Adrenal gland (tissue), 12 donors: ENCODE results near the gene CAMK2G. TPM values are rescaled to one million over a fixed set of nuclear protein-coding genes. Genes with fewer than 3 reads are reported as not detected.

Experiments used
- DNase-seq, 7 donors: peaks; one replicate each; pipeline ENCODE4 v3.0.0-alpha.2; 2019 to 2020
- H3K27ac ChIP-seq, 5 donors: fragments of 200-600 bp; sonication (generic) in 4 of 5; 1 replicate in 3 of 5; 2 replicates in 2 of 5; pipeline versions ENCODE4 v1.5.1 to v1.8.0; 2016 to 2020; ENCODE audit warnings: mild to moderate bottlenecking in 1 of 5
- H3K27me3 ChIP-seq: fragments of 200-600 bp; 2 replicates; pipeline ENCODE4 v1.8.0; 2021
- H3K36me3 ChIP-seq, 2 donors: fragments of 200-600 bp; replicated peaks in 1 of 2; 1 replicate in 1 of 2; 2 replicates in 1 of 2; pipeline versions ENCODE4 v1.5.1 to v1.8.0; 2018 to 2022
- H3K4me1 ChIP-seq, 2 donors: fragments of 200-600 bp; replicated peaks in 1 of 2; 1 replicate in 1 of 2; 2 replicates in 1 of 2; pipeline versions ENCODE4 v1.5.1 to v1.8.0; 2018 to 2021
- H3K4me3 ChIP-seq, 4 donors: fragments of 200-600 bp; sonication (generic) in 3 of 4; one replicate each; pipeline ENCODE4 v1.5.1; 2016 to 2018
- H3K9me3 ChIP-seq, 3 donors: fragments of 200-600 bp; sonication (generic) in 1 of 3; replicated peaks in 1 of 3; 1 replicate in 2 of 3; 2 replicates in 1 of 3; pipeline versions ENCODE4 v1.5.1 to v1.8.0; 2016 to 2021
- CTCF ChIP-seq, 6 experiments: fragments of 450-650 bp in 4 of 6; fragments of 200-600 bp in 2 of 6; sonication (generic) in 1 of 6; IDR thresholded peaks; 1 replicate in 5 of 6; 2 replicates in 1 of 6; pipeline versions ENCODE4 v1.5.1 to v1.8.0; 2016 to 2021; ENCODE audit warnings: antibody characterized with exemption in 6 of 6, mild to moderate bottlenecking in 2 of 6, moderate library complexity in 1 of 6
- POLR2A ChIP-seq, 2 donors: fragments of 450-650 bp; IDR thresholded peaks; one replicate each; pipeline ENCODE4 v1.6.1; 2017; ENCODE audit warnings: antibody characterized with exemption in 2 of 2, mild to moderate bottlenecking in 2 of 2, moderate library complexity in 1 of 2
- WGBS, 4 donors: extraction: QIAGEN DNeasy Blood & Tissue Kit in 2 of 4; methylation state at CpG; one replicate each; pipeline versions ENCODE4 v1.1.5 to v1.1.7; 2013 to 2017; 5-methylcytosine and 5-hydroxymethylcytosine counted together
- intact Hi-C, 2 donors: fragments of 100-400 bp; cut with DNase I; formaldehyde crosslinking; loops; one replicate each; pipeline versions ENCODE4 v1.14.1 to v1.15.0; 2022 to 2023
- polyA plus RNA-seq, 3 donors: library from polyadenylated mRNA; stranded (reverse); fragments of 200-250 nt in 2 of 3; fragments of 350-450 nt in 1 of 3; fragmentation: Illumina TruSeq in 1 of 3; extraction: RNeasy Lipid Tissue Mini Kit (QIAGEN cat#74804) in 1 of 3; gene quantifications; one replicate each; pipeline ENCODE4 v1.2.3, GENCODE V29; 2013 to 2014
- total RNA-seq, 9 donors: library from RNA; depleted of rRNA in 4 of 9; stranded (reverse); fragments of >200 nt in 4 of 9; fragments of 120-200 nt in 1 of 9; fragmentation: NEBNext Ultra II Directional in 1 of 9; extraction: Animal tissue kit (Norgen Biotek cat#: 25700) in 1 of 9; gene quantifications; one replicate each; pipeline versions ENCODE4 v1.1.0 to v1.2.4, GENCODE V29; 2013 to 2023
- donor health status: healthy with polysubstance abuse.
- donor health status: Bipolar disorder and iron deficiency.
- donor health status: DM: yes; HTN: yes; CAD: no.
- donor health status: DM: no; HTN: no; CAD: no.
- donor health status: DM: no; HTN: no; CAD: no.
- donor health status: DM: yes; HTN: yes; CAD: no.

Gene CAMK2G
- total and polyA plus RNA-seq, 12 donors, result 12.7 to 27.3 (median 19.7) TPM

GRCh38 chr10:73802276-73802991, 71.9 kb downstream of the CAMK2G start:
- WGBS, 4 donors, result 83 to 91% (median 84%) methylated on average over 11 of the region's 11 CpGs
- no peak overlapping the region for H3K27ac ChIP-seq
- H3K27me3 ChIP-seq, result no peaks in the 10 kb centered on the region
- no peaks in the 10 kb centered on the region for H3K9me3 ChIP-seq
- H3K4me1 ChIP-seq, result peaks cover 0 to 10% of the 10 kb centered on the region in 2 donors
- TF ChIP-seq CTCF (IDR thresholded peaks at IDR 0.05), result no peak
- peak in 1 of 7 donors; percentile 26 for DNase-seq
- H3K4me3 ChIP-seq, result no peak overlapping the region
- H3K36me3 ChIP-seq, result peaks cover 0 to 100% of the 10 kb centered on the region in 2 donors
- intact Hi-C loops, result no loop called here

- WGBS, 4 donors, result 89 to 94% (median 93%) methylated on average over 10 to 13 of the region's 13 CpGs
- H3K27ac ChIP-seq, result no peak overlapping the region
- no peak overlapping the region for H3K4me3 ChIP-seq
- H3K27me3 ChIP-seq, result no peaks in the 10 kb centered on the region
- H3K4me1 ChIP-seq, result no peaks in the 10 kb centered on the region
- peaks cover 0 to 100% of the 10 kb centered on the region in 2 donors for H3K36me3 ChIP-seq
- intact Hi-C loops, result no loop called here
- no peak for DNase-seq
- H3K9me3 ChIP-seq, result no peaks in the 10 kb centered on the region
- no peak for TF ChIP-seq CTCF (IDR thresholded peaks at IDR 0.05)
- no peak for TF ChIP-seq POLR2A (IDR thresholded peaks at IDR 0.05)
These were observed 73.1 kb downstream of the CAMK2G start for GRCh38 chr10:73801253-73801590.

GRCh38 chr10:73800560-73801252, 73.6 kb downstream of the CAMK2G start:
- WGBS, 4 donors, result 78 to 85% (median 80%) methylated on average over 10 to 20 of the region's 20 CpGs

More at GRCh38 chr10:73800560-73801252, 73.6 kb downstream of the CAMK2G start:
- intact Hi-C loops, result no loop called here
- no peak overlapping the region for H3K27ac ChIP-seq
- H3K4me1 ChIP-seq, result no peaks in the 10 kb centered on the region
- DNase-seq, result peak in 1 of 7 donors; percentile 42
- no peak overlapping the region for H3K4me3 ChIP-seq
- TF ChIP-seq CTCF (IDR thresholded peaks at IDR 0.05) (no peak), POLR2A (IDR thresholded peaks at IDR 0.05) (no peak)
- no peaks in the 10 kb centered on the region for H3K9me3 ChIP-seq
- H3K36me3 ChIP-seq, result peaks cover 0 to 100% of the 10 kb centered on the region in 2 donors
- H3K27me3 ChIP-seq, result no peaks in the 10 kb centered on the region
